WTC11 (cell line): ENCODE results near the gene PROP1. TPM values are rescaled to one million over a fixed set of nuclear protein-coding genes. Genes with fewer than 3 reads are reported as not detected.

Experiments used
- ATAC-seq: fragments of 200-7000 bp; cut with Tn5 transposase; 2 replicates; pipeline ENCODE4 v1.10.0; 2021; ENCODE audit warnings: mild to moderate bottlenecking, moderate library complexity
- CTCF ChIA-PET: fragments of 300-600 bp; sonication (Branson Sonifier 250); formaldehyde crosslinking; loops from one replicate; lab custom pipeline; 2021; ENCODE audit warnings: antibody characterized with exemption; lab: Charles Lee
- POLR2A ChIA-PET: fragments of 350-600 bp; sonication (Branson Sonifier 250); formaldehyde crosslinking; loops from one replicate; lab custom pipeline; 2021; ENCODE audit warnings: antibody characterized with exemption; lab: Charles Lee
- DNase-seq: peaks from one replicate; pipeline ENCODE4 v3.0.0; 2021; ENCODE audit warnings: low spot score
- H3K27ac Mint-ChIP-seq: 2 replicates; pipeline ENCODE4 v1.8.0; 2021; ENCODE audit warnings: mixed read lengths
- H3K27me3 Mint-ChIP-seq: 2 replicates; pipeline ENCODE4 v1.8.0; 2021; ENCODE audit warnings: low read depth, mild to moderate bottlenecking, moderate library complexity, mixed read lengths
- H3K36me3 Mint-ChIP-seq: 2 replicates; pipeline ENCODE4 v1.8.0; 2021; ENCODE audit warnings: mixed read lengths
- H3K4me1 Mint-ChIP-seq: 2 replicates; pipeline ENCODE4 v1.8.0; 2022; ENCODE audit warnings: mixed read lengths
- H3K4me3 Mint-ChIP-seq: 2 replicates; pipeline ENCODE4 v1.8.0; 2021; ENCODE audit warnings: mild to moderate bottlenecking, moderate library complexity, mixed read lengths
- H3K9me3 Mint-ChIP-seq: 2 replicates; pipeline ENCODE4 v1.8.0; 2021; ENCODE audit warnings: mixed read lengths
- ATF1 ChIP-seq: sonication (generic); formaldehyde crosslinking; IDR thresholded peaks from 2 replicates; pipeline ENCODE4 v1.8.1; 2023; ENCODE audit warnings: mild to moderate bottlenecking, moderate library complexity, missing genetic modification reagents
- FOXK1 ChIP-seq: sonication (generic); formaldehyde crosslinking; IDR thresholded peaks from 2 replicates; pipeline ENCODE4 v1.8.0; 2022; ENCODE audit warnings: mild to moderate bottlenecking, moderate library complexity, missing genetic modification reagents
- FOXP1 ChIP-seq: sonication (generic); formaldehyde crosslinking; IDR thresholded peaks from 2 replicates; pipeline ENCODE4 v1.8.0; 2022; ENCODE audit warnings: missing genetic modification reagents, mild to moderate bottlenecking, moderate library complexity, borderline replicate concordance
- GABPB1 ChIP-seq: sonication (generic); formaldehyde crosslinking; IDR thresholded peaks from 2 replicates; pipeline ENCODE4 v1.8.1; 2023; ENCODE audit warnings: mild to moderate bottlenecking, missing genetic modification reagents
- NFATC4 ChIP-seq: fragments of 250-450 bp; sonication (Bioruptor Pico); IDR thresholded peaks from 2 replicates; pipeline ENCODE4 v1.9.0; 2021; ENCODE audit warnings: mild to moderate bottlenecking
- RELA ChIP-seq: sonication (generic); formaldehyde crosslinking; IDR thresholded peaks from 2 replicates; pipeline ENCODE4 v1.8.1; 2022; ENCODE audit warnings: missing genetic modification reagents, mild to moderate bottlenecking, borderline replicate concordance
- TEAD1 ChIP-seq: sonication (generic); formaldehyde crosslinking; IDR thresholded peaks from 2 replicates; pipeline ENCODE4 v1.8.0; 2022; ENCODE audit warnings: mild to moderate bottlenecking, missing genetic modification reagents
- ZBTB43 ChIP-seq: sonication (generic); formaldehyde crosslinking; IDR thresholded peaks from 2 replicates; pipeline ENCODE4 v1.8.1; 2023; ENCODE audit warnings: mild to moderate bottlenecking, missing genetic modification reagents
- ZNF232 ChIP-seq: sonication (generic); formaldehyde crosslinking; IDR thresholded peaks from 2 replicates; pipeline ENCODE4 v1.8.0; 2022; ENCODE audit warnings: mild to moderate bottlenecking, missing genetic modification reagents
- ZNF396 ChIP-seq: fragments of 250-450 bp; sonication (Bioruptor Pico); IDR thresholded peaks from 2 replicates; pipeline ENCODE4 v1.8.0; 2021; ENCODE audit warnings: mild to moderate bottlenecking, moderate library complexity, borderline replicate concordance
- total RNA-seq: library from RNA; stranded (reverse); gene quantifications from 3 replicates; pipeline ENCODE4 v1.2.3, GENCODE V29; 2021
- TF ChIP-seq, protein P1 (sequence below): sonication (generic); formaldehyde crosslinking; IDR thresholded peaks from 2 replicates; pipeline ENCODE4 v1.8.0; 2022; ENCODE audit warnings: mild to moderate bottlenecking, missing genetic modification reagents
- TF ChIP-seq, protein P2 (sequence below): sonication (generic); formaldehyde crosslinking; IDR thresholded peaks from 2 replicates; pipeline ENCODE4 v1.8.1; 2023; ENCODE audit warnings: mild to moderate bottlenecking, missing genetic modification reagents, moderate library complexity
- TF ChIP-seq, protein P3 (sequence below): sonication (generic); formaldehyde crosslinking; IDR thresholded peaks from 2 replicates; pipeline ENCODE4 v1.8.1; 2023; ENCODE audit warnings: mild to moderate bottlenecking, missing genetic modification reagents
- TF ChIP-seq, protein P4 (sequence below): sonication (generic); formaldehyde crosslinking; IDR thresholded peaks from 2 replicates; pipeline ENCODE4 v1.8.1; 2023; ENCODE audit warnings: mild to moderate bottlenecking, moderate library complexity, missing genetic modification reagents
- TF ChIP-seq, protein P5 (sequence below): sonication (generic); formaldehyde crosslinking; IDR thresholded peaks from 2 replicates; pipeline ENCODE4 v1.8.1; 2022; ENCODE audit warnings: mild to moderate bottlenecking, missing genetic modification reagents, moderate library complexity, borderline replicate concordance
- TF ChIP-seq, protein P6 (sequence below): sonication (generic); formaldehyde crosslinking; IDR thresholded peaks from 2 replicates; pipeline ENCODE4 v1.8.0; 2022; ENCODE audit warnings: mild to moderate bottlenecking, missing genetic modification reagents
- TF ChIP-seq, protein P7 (sequence below): sonication (generic); formaldehyde crosslinking; IDR thresholded peaks from 2 replicates; pipeline ENCODE4 v1.8.1; 2022; ENCODE audit warnings: mild to moderate bottlenecking, moderate library complexity, missing genetic modification reagents

The PROP1 gene
- total RNA-seq, 1 experiment from 2014 or later = not detected

DNA sequence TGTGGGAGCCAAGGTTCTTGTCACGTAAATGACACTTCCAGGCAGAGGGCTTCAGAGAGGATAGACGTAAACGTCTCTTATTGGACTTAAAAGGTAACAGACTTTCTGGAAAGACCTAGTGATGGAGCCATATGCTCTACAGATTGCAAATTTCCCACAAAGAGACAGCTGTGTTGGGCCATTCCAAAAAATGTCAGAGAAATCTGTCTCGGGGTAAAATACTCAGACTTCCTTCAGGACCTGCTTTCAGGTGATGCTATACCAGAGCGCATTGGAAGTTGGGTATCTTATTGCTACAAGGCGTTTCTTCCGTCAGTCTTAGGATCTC lies 29.2 kb downstream of the PROP1 start:
- no peak for DNase-seq
- POLR2A ChIA-PET = no interaction called here
- peaks cover 4% of the 10 kb centered on the region; the same call in 1 of the 2 replicates for H3K4me1 Mint-ChIP-seq
- no peak for ATAC-seq
- CTCF ChIA-PET = no interaction called here
- H3K36me3 Mint-ChIP-seq = peaks cover 31% of the 10 kb centered on the region
- TF ChIP-seq, protein P1, sequence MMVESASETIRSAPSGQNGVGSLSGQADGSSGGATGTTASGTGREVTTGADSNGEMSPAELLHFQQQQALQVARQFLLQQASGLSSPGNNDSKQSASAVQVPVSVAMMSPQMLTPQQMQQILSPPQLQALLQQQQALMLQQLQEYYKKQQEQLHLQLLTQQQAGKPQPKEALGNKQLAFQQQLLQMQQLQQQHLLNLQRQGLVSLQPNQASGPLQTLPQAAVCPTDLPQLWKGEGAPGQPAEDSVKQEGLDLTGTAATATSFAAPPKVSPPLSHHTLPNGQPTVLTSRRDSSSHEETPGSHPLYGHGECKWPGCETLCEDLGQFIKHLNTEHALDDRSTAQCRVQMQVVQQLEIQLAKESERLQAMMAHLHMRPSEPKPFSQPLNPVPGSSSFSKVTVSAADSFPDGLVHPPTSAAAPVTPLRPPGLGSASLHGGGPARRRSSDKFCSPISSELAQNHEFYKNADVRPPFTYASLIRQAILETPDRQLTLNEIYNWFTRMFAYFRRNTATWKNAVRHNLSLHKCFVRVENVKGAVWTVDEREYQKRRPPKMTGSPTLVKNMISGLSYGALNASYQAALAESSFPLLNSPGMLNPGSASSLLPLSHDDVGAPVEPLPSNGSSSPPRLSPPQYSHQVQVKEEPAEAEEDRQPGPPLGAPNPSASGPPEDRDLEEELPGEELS (CRISPR knock-in tag) = no peak
- TF ChIP-seq, protein P2, sequence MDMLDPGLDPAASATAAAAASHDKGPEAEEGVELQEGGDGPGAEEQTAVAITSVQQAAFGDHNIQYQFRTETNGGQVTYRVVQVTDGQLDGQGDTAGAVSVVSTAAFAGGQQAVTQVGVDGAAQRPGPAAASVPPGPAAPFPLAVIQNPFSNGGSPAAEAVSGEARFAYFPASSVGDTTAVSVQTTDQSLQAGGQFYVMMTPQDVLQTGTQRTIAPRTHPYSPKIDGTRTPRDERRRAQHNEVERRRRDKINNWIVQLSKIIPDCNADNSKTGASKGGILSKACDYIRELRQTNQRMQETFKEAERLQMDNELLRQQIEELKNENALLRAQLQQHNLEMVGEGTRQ (CRISPR knock-in tag) = no peak
- TF ChIP-seq GABPB1 = no peak
- no peak for TF ChIP-seq FOXK1 (CRISPR knock-in tag)
- TF ChIP-seq TEAD1 (CRISPR knock-in tag) = no peak
- TF ChIP-seq, protein P3, sequence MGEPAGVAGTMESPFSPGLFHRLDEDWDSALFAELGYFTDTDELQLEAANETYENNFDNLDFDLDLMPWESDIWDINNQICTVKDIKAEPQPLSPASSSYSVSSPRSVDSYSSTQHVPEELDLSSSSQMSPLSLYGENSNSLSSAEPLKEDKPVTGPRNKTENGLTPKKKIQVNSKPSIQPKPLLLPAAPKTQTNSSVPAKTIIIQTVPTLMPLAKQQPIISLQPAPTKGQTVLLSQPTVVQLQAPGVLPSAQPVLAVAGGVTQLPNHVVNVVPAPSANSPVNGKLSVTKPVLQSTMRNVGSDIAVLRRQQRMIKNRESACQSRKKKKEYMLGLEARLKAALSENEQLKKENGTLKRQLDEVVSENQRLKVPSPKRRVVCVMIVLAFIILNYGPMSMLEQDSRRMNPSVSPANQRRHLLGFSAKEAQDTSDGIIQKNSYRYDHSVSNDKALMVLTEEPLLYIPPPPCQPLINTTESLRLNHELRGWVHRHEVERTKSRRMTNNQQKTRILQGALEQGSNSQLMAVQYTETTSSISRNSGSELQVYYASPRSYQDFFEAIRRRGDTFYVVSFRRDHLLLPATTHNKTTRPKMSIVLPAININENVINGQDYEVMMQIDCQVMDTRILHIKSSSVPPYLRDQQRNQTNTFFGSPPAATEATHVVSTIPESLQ (CRISPR knock-in tag) = no peak
- TF ChIP-seq ATF1 (CRISPR knock-in tag) = no peak
- H3K27ac Mint-ChIP-seq = no peak overlapping the region
- no peak overlapping the region for H3K4me3 Mint-ChIP-seq
- H3K27me3 Mint-ChIP-seq = peaks cover 19% of the 10 kb centered on the region
- H3K9me3 Mint-ChIP-seq = peaks cover 23% of the 10 kb centered on the region

GRCh38 chr5:177966009-177966838 lies 29.8 kb downstream of the PROP1 start:
- Mint-ChIP-seq H3K4me1 (peaks cover 4% of the 10 kb centered on the region; the same call in 1 of the 2 replicates), H3K27me3 (peaks cover 13% of the 10 kb centered on the region), H3K27ac (no peak overlapping the region), H3K9me3 (peaks cover 17% of the 10 kb centered on the region), H3K36me3 (peaks cover 28% of the 10 kb centered on the region), H3K4me3 (no peak overlapping the region)
- ChIA-PET POLR2A (no interaction called here), CTCF (no interaction called here)
- no peak for ATAC-seq
- DNase-seq = no peak
- TF ChIP-seq, protein P2 (CRISPR knock-in tag) = no peak
- TF ChIP-seq, protein P3 (CRISPR knock-in tag) = no peak
- TF ChIP-seq ZNF396 (CRISPR knock-in tag) (no peak), RELA (CRISPR knock-in tag) (no peak), GABPB1 (no peak), ZNF232 (CRISPR knock-in tag) (no peak), NFATC4 (CRISPR knock-in tag) (no peak), ZBTB43 (CRISPR knock-in tag) (no peak), FOXP1 (no peak)
- TF ChIP-seq, protein P4, sequence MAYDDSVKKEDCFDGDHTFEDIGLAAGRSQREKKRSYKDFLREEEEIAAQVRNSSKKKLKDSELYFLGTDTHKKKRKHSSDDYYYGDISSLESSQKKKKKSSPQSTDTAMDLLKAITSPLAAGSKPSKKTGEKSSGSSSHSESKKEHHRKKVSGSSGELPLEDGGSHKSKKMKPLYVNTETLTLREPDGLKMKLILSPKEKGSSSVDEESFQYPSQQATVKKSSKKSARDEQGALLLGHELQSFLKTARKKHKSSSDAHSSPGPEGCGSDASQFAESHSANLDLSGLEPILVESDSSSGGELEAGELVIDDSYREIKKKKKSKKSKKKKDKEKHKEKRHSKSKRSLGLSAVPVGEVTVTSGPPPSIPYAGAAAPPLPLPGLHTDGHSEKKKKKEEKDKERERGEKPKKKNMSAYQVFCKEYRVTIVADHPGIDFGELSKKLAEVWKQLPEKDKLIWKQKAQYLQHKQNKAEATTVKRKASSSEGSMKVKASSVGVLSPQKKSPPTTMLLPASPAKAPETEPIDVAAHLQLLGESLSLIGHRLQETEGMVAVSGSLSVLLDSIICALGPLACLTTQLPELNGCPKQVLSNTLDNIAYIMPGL (CRISPR knock-in tag) = no peak
- TF ChIP-seq, protein P5, sequence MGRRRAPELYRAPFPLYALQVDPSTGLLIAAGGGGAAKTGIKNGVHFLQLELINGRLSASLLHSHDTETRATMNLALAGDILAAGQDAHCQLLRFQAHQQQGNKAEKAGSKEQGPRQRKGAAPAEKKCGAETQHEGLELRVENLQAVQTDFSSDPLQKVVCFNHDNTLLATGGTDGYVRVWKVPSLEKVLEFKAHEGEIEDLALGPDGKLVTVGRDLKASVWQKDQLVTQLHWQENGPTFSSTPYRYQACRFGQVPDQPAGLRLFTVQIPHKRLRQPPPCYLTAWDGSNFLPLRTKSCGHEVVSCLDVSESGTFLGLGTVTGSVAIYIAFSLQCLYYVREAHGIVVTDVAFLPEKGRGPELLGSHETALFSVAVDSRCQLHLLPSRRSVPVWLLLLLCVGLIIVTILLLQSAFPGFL (CRISPR knock-in tag) = no peak
- TF ChIP-seq, protein P6, sequence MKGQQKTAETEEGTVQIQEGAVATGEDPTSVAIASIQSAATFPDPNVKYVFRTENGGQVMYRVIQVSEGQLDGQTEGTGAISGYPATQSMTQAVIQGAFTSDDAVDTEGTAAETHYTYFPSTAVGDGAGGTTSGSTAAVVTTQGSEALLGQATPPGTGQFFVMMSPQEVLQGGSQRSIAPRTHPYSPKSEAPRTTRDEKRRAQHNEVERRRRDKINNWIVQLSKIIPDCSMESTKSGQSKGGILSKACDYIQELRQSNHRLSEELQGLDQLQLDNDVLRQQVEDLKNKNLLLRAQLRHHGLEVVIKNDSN (CRISPR knock-in tag) = no peak
- TF ChIP-seq, protein P7, sequence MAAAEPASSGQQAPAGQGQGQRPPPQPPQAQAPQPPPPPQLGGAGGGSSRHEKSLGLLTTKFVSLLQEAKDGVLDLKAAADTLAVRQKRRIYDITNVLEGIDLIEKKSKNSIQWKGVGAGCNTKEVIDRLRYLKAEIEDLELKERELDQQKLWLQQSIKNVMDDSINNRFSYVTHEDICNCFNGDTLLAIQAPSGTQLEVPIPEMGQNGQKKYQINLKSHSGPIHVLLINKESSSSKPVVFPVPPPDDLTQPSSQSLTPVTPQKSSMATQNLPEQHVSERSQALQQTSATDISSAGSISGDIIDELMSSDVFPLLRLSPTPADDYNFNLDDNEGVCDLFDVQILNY (CRISPR knock-in tag) = no peak
